K562 (cell line): ENCODE results near the gene CD164L2. TPM values are rescaled to one million over a fixed set of nuclear protein-coding genes. Genes with fewer than 3 reads are reported as not detected.

Experiments
- BRF1 ChIP-seq: IDR thresholded peaks from 3 replicates; pipeline ENCODE4 v1.6.1; 2011; ENCODE audit warnings: borderline replicate concordance, mild to moderate bottlenecking; ENCODE audit not compliant: insufficient read length; ENCODE audit errors: extremely low read depth
- ETV1 ChIP-seq: fragments of 450-650 bp; conservative IDR thresholded peaks from 2 replicates; pipeline ENCODE4 v1.6.1; 2016; ENCODE audit warnings: missing genetic modification characterization, control low read depth, low read depth, missing compliant biosample characterization
- HNRNPK ChIP-seq: fragments of 200-400 bp; formaldehyde crosslinking; IDR thresholded peaks from one replicate; pipeline ENCODE4 v1.6.1; 2018; ENCODE audit warnings: mild to moderate bottlenecking, low read depth, low read length; ENCODE audit not compliant: poor library complexity, severe bottlenecking
- RBM15 ChIP-seq: fragments of 200-400 bp; formaldehyde crosslinking; IDR thresholded peaks from 2 replicates; pipeline ENCODE4 v1.6.1; 2018; ENCODE audit warnings: mild to moderate bottlenecking, low read length, moderate library complexity; ENCODE audit not compliant: insufficient read depth
- TAF1 ChIP-seq: IDR thresholded peaks from 2 replicates; pipeline ENCODE4 v1.6.1; 2011; ENCODE audit warnings: mild to moderate bottlenecking, low read length, moderate library complexity; ENCODE audit not compliant: insufficient read depth, control insufficient read depth, severe bottlenecking; ENCODE audit errors: extremely low read depth
- TBL1XR1 ChIP-seq, 2 experiments: IDR thresholded peaks; 2 replicates each; pipeline ENCODE4 v1.6.1; 2012; ENCODE audit warnings: improper control_type of control experiment in 2 of 2, low read length in 2 of 2, mild to moderate bottlenecking in 1 of 2
- TCF7 ChIP-seq: sonication (generic); IDR thresholded peaks from 2 replicates; pipeline ENCODE4 v1.6.1; 2016; ENCODE audit warnings: antibody characterized with exemption, borderline replicate concordance
- ZBTB17 ChIP-seq: fragments of 450-650 bp; formaldehyde crosslinking; IDR thresholded peaks from 2 replicates; pipeline ENCODE4 v1.4.0; 2020; ENCODE audit warnings: mild to moderate bottlenecking
- ZEB2 ChIP-seq: fragments of 450-650 bp; IDR thresholded peaks from 2 replicates; pipeline ENCODE4 v1.6.1; 2016
- ZNF431 ChIP-seq: sonication (generic); formaldehyde crosslinking; IDR thresholded peaks from 2 replicates; pipeline ENCODE4 v1.8.0; 2022; ENCODE audit warnings: mild to moderate bottlenecking, missing genetic modification reagents
- polyA plus RNA-seq, 8 experiments: library from polyadenylated mRNA; depleted of rRNA in 4 of 8; stranded (reverse) in 5 of 8; unstranded in 3 of 8; fragments of >200 nt; fragmentation: Nextera tagmentation in 2 of 8; fragmentation: Illumina TruSeq in 1 of 8; extraction: Ambion mirVana in 2 of 8; extraction: Trizol in 1 of 8; gene quantifications; 2 replicates each; pipeline versions ENCODE4 v1.2.1 to v1.2.3, GENCODE V29; 2011 to 2014; ENCODE audit warnings: inconsistent platforms in 1 of 8, missing spikeins in 1 of 8
- total RNA-seq, 7 experiments: library from RNA; depleted of rRNA in 6 of 7; stranded (reverse); fragments of >200 nt in 6 of 7; fragmentation: Illumina TruSeq in 2 of 7; extraction: Trizol in 2 of 7; gene quantifications; 2 replicates each; pipeline versions ENCODE4 v1.2.1 to v1.2.3, GENCODE V29; 2011 to 2021; ENCODE audit warnings: low replicate concordance in 1 of 7
- TF ChIP-seq, protein P1 (sequence below): fragments of 450-650 bp; IDR thresholded peaks from 2 replicates; pipeline ENCODE4 v1.6.1; 2016; ENCODE audit warnings: borderline replicate concordance
- TF ChIP-seq, protein P2 (sequence below): fragments of 450-650 bp; IDR thresholded peaks from 2 replicates; pipeline ENCODE4 v1.6.1; 2016; ENCODE audit warnings: mild to moderate bottlenecking
- TF ChIP-seq, protein P3 (sequence below), 2 experiments: fragments of 150-350 bp in 1 of 2; IDR thresholded peaks; 2 replicates each; pipeline ENCODE4 v1.6.1; 2012 to 2016; ENCODE audit warnings: low read depth in 2 of 2, low read length in 2 of 2, mild to moderate bottlenecking in 1 of 2, moderate library complexity in 1 of 2
- TF ChIP-seq, protein P4 (sequence below): sonication (generic); formaldehyde crosslinking; IDR thresholded peaks from 2 replicates; pipeline ENCODE4 v1.8.0; 2022; ENCODE audit warnings: mild to moderate bottlenecking, missing genetic modification reagents
- TF ChIP-seq, protein P5 (sequence below): fragments of 250-450 bp; sonication (Bioruptor Pico); IDR thresholded peaks from 2 replicates; pipeline ENCODE4 v1.8.0; 2022; ENCODE audit warnings: inconsistent platforms

The CD164L2 gene
- total and polyA plus RNA-seq, 9 of the 15 experiments (the other 6 are each of a cell fraction or from before 2014, with no cell fraction given), result 0.08 to 0.92 (median 0.38) TPM; not detected in 1

DNA sequence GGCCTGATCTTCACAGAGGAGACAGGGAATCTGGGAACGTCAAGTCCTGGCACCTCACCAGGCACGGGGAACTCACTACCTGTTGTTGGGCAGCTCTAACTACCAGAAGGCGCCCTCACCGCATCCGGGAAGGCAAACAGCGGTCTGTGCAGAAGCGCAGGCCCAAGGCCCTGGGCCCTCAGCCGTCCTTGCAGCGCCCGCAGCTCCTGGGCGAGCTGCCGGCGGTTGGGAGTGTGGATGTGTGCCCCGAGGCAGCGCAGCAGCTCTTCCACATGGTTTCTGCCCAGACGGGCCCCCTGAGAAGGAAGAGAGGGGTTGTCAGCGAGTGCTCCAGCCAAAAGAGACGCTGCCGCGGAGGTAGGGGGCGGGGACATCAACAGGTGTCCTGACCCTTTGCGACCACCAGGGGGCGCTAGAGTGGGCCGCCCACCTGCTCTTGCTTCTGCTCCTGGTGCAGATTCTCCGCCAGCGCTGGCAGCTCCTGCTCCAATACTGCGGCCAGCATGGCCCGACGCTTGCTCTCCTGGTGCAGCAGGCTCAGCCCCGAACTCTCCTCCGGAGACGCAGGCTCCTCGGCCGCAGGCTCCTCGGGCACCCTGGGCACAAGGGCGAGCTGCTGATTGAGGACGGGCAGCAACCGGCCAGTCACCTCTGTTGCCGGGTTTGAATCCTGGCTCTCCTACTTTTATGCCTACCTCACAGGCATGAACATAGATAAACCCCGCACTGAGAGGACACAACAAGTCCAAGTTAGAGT, 25.7 kb downstream of the CD164L2 start (continued):
- TF ChIP-seq BRF1 (no peak), TAF1 (no peak), HNRNPK (no peak), ETV1 (tag) (no peak), TCF7 (no peak), ZEB2 (no peak), ZBTB17 (CRISPR knock-in tag) (no peak), RBM15 (no peak), ZNF431 (CRISPR knock-in tag) (no peak), TBL1XR1 (IDR thresholded peaks at IDR 0.05; ENCODE audit: low read length in 2 of 2) (no peak)
- TF ChIP-seq, protein P1, sequence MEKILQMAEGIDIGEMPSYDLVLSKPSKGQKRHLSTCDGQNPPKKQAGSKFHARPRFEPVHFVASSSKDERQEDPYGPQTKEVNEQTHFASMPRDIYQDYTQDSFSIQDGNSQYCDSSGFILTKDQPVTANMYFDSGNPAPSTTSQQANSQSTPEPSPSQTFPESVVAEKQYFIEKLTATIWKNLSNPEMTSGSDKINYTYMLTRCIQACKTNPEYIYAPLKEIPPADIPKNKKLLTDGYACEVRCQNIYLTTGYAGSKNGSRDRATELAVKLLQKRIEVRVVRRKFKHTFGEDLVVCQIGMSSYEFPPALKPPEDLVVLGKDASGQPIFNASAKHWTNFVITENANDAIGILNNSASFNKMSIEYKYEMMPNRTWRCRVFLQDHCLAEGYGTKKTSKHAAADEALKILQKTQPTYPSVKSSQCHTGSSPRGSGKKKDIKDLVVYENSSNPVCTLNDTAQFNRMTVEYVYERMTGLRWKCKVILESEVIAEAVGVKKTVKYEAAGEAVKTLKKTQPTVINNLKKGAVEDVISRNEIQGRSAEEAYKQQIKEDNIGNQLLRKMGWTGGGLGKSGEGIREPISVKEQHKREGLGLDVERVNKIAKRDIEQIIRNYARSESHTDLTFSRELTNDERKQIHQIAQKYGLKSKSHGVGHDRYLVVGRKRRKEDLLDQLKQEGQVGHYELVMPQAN, result no peak
- TF ChIP-seq, protein P2, sequence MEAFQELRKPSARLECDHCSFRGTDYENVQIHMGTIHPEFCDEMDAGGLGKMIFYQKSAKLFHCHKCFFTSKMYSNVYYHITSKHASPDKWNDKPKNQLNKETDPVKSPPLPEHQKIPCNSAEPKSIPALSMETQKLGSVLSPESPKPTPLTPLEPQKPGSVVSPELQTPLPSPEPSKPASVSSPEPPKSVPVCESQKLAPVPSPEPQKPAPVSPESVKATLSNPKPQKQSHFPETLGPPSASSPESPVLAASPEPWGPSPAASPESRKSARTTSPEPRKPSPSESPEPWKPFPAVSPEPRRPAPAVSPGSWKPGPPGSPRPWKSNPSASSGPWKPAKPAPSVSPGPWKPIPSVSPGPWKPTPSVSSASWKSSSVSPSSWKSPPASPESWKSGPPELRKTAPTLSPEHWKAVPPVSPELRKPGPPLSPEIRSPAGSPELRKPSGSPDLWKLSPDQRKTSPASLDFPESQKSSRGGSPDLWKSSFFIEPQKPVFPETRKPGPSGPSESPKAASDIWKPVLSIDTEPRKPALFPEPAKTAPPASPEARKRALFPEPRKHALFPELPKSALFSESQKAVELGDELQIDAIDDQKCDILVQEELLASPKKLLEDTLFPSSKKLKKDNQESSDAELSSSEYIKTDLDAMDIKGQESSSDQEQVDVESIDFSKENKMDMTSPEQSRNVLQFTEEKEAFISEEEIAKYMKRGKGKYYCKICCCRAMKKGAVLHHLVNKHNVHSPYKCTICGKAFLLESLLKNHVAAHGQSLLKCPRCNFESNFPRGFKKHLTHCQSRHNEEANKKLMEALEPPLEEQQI, result no peak
- TF ChIP-seq, protein P3, sequence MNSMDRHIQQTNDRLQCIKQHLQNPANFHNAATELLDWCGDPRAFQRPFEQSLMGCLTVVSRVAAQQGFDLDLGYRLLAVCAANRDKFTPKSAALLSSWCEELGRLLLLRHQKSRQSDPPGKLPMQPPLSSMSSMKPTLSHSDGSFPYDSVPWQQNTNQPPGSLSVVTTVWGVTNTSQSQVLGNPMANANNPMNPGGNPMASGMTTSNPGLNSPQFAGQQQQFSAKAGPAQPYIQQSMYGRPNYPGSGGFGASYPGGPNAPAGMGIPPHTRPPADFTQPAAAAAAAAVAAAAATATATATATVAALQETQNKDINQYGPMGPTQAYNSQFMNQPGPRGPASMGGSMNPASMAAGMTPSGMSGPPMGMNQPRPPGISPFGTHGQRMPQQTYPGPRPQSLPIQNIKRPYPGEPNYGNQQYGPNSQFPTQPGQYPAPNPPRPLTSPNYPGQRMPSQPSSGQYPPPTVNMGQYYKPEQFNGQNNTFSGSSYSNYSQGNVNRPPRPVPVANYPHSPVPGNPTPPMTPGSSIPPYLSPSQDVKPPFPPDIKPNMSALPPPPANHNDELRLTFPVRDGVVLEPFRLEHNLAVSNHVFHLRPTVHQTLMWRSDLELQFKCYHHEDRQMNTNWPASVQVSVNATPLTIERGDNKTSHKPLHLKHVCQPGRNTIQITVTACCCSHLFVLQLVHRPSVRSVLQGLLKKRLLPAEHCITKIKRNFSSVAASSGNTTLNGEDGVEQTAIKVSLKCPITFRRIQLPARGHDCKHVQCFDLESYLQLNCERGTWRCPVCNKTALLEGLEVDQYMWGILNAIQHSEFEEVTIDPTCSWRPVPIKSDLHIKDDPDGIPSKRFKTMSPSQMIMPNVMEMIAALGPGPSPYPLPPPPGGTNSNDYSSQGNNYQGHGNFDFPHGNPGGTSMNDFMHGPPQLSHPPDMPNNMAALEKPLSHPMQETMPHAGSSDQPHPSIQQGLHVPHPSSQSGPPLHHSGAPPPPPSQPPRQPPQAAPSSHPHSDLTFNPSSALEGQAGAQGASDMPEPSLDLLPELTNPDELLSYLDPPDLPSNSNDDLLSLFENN (IDR thresholded peaks at IDR 0.05; ENCODE audit: low read depth in 2 of 2, low read length in 2 of 2), result 0 out of 4 replicates have a peak, but pooled peaks of 1 of the 2 experiments have one; percentile 36
- TF ChIP-seq, protein P4, sequence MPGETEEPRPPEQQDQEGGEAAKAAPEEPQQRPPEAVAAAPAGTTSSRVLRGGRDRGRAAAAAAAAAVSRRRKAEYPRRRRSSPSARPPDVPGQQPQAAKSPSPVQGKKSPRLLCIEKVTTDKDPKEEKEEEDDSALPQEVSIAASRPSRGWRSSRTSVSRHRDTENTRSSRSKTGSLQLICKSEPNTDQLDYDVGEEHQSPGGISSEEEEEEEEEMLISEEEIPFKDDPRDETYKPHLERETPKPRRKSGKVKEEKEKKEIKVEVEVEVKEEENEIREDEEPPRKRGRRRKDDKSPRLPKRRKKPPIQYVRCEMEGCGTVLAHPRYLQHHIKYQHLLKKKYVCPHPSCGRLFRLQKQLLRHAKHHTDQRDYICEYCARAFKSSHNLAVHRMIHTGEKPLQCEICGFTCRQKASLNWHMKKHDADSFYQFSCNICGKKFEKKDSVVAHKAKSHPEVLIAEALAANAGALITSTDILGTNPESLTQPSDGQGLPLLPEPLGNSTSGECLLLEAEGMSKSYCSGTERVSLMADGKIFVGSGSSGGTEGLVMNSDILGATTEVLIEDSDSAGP (CRISPR knock-in tag), result no peak
- TF ChIP-seq, protein P5, sequence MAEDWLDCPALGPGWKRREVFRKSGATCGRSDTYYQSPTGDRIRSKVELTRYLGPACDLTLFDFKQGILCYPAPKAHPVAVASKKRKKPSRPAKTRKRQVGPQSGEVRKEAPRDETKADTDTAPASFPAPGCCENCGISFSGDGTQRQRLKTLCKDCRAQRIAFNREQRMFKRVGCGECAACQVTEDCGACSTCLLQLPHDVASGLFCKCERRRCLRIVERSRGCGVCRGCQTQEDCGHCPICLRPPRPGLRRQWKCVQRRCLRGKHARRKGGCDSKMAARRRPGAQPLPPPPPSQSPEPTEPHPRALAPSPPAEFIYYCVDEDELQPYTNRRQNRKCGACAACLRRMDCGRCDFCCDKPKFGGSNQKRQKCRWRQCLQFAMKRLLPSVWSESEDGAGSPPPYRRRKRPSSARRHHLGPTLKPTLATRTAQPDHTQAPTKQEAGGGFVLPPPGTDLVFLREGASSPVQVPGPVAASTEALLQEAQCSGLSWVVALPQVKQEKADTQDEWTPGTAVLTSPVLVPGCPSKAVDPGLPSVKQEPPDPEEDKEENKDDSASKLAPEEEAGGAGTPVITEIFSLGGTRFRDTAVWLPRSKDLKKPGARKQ (CRISPR knock-in tag), result no peak
